NB4 (cell line): ENCODE results near the gene TAT.

ENCODE experiments used
- POLR2A ChIP-seq: IDR thresholded peaks from 2 replicates; pipeline ENCODE4 v1.6.1; 2011; ENCODE audit warnings: mild to moderate bottlenecking; ENCODE audit not compliant: insufficient read length; ENCODE audit errors: extremely low read depth
- TF ChIP-seq, protein P1 (sequence below): IDR thresholded peaks from one replicate; pipeline ENCODE4 v1.5.1; 2012; ENCODE audit warnings: low read depth, low read length

GRCh38 chr16:71524566-71525553, 52.0 kb downstream of the TAT start:
- TF ChIP-seq POLR2A: no peak
- TF ChIP-seq, protein P1, sequence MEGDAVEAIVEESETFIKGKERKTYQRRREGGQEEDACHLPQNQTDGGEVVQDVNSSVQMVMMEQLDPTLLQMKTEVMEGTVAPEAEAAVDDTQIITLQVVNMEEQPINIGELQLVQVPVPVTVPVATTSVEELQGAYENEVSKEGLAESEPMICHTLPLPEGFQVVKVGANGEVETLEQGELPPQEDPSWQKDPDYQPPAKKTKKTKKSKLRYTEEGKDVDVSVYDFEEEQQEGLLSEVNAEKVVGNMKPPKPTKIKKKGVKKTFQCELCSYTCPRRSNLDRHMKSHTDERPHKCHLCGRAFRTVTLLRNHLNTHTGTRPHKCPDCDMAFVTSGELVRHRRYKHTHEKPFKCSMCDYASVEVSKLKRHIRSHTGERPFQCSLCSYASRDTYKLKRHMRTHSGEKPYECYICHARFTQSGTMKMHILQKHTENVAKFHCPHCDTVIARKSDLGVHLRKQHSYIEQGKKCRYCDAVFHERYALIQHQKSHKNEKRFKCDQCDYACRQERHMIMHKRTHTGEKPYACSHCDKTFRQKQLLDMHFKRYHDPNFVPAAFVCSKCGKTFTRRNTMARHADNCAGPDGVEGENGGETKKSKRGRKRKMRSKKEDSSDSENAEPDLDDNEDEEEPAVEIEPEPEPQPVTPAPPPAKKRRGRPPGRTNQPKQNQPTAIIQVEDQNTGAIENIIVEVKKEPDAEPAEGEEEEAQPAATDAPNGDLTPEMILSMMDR: no peak
